ENCODE data around the gene EPAS1. TPM values are rescaled to one million over a fixed set of nuclear protein-coding genes. Genes with fewer than 3 reads are reported as not detected.

Gene EPAS1
- total RNA-seq, 2 experiments from 2014 or later: 2.1 to 2.9 TPM

GRCh38 chr2:46305187-46305586, 8.0 kb downstream of the EPAS1 start:
- no peaks in the 10 kb centered on the region for H3K9me3 Mint-ChIP-seq
- peaks cover 23% of the 10 kb centered on the region for H3K4me1 Mint-ChIP-seq (ENCODE audit: low read depth)
- intact Hi-C loops (cut with micrococcal nuclease): loop anchor here (10.0 kb wide), 1 partner anchor 350 kb away; no protein-coding TSS in a partner anchor
- no peak overlapping the region for H3K4me3 Mint-ChIP-seq
- CTCF ChIA-PET: interaction anchor here (0.7 kb wide), 1 partner anchor 11 kb away, joined by 3 read pairs; no protein-coding TSS in a partner anchor
- no peak for DNase-seq
- H3K27ac Mint-ChIP-seq: no peak overlapping the region
- peaks cover 42% of the 10 kb centered on the region for H3K27me3 Mint-ChIP-seq (ENCODE audit: low read depth)
- H3K36me3 Mint-ChIP-seq (ENCODE audit: low read depth): no peaks in the 10 kb centered on the region

- DNase-seq: no peak
- intact Hi-C loops (cut with micrococcal nuclease): loop anchor here (10.0 kb wide), 1 partner anchor 349 kb away; no protein-coding TSS in a partner anchor
- H3K4me3 Mint-ChIP-seq: no peak overlapping the region
- peaks cover 23% of the 10 kb centered on the region for H3K4me1 Mint-ChIP-seq (ENCODE audit: low read depth)
- CTCF ChIA-PET: interaction anchor here (0.7 kb wide), 1 partner anchor 42 kb away, joined by 4 read pairs; no protein-coding TSS in a partner anchor
- H3K9me3 Mint-ChIP-seq: no peaks in the 10 kb centered on the region
- no peaks in the 10 kb centered on the region for H3K36me3 Mint-ChIP-seq (ENCODE audit: low read depth)
- H3K27me3 Mint-ChIP-seq (ENCODE audit: low read depth): peaks cover 41% of the 10 kb centered on the region
- H3K27ac Mint-ChIP-seq: no peak overlapping the region
Observed at GRCh38 chr2:46305767-46306166, 8.6 kb downstream of the EPAS1 start.

- Mint-ChIP-seq H3K4me1 (ENCODE audit: low read depth) (peaks cover 23% of the 10 kb centered on the region), H3K4me3 (no peak overlapping the region), H3K9me3 (no peaks in the 10 kb centered on the region), H3K36me3 (ENCODE audit: low read depth) (no peaks in the 10 kb centered on the region), H3K27ac (no peak overlapping the region), H3K27me3 (ENCODE audit: low read depth) (peaks cover 38% of the 10 kb centered on the region)
- DNase-seq: no peak
- CTCF ChIA-PET: interaction anchor here (0.7 kb wide), 1 partner anchor 43 kb away, joined by 4 read pairs; no protein-coding TSS in a partner anchor
- intact Hi-C loops (cut with micrococcal nuclease): loop anchor here (10.0 kb wide), 1 partner anchor 348 kb away; no protein-coding TSS in a partner anchor
Observed at GRCh38 chr2:46306330-46306751, 9.1 kb downstream of the EPAS1 start.

GRCh38 chr2:46306988-46307655, 9.9 kb downstream of the EPAS1 start:
- Mint-ChIP-seq H3K27ac (no peak overlapping the region), H3K4me1 (ENCODE audit: low read depth) (peaks cover 23% of the 10 kb centered on the region), H3K27me3 (ENCODE audit: low read depth) (peaks cover 38% of the 10 kb centered on the region), H3K4me3 (no peak overlapping the region), H3K36me3 (ENCODE audit: low read depth) (no peaks in the 10 kb centered on the region), H3K9me3 (no peaks in the 10 kb centered on the region)
- CTCF ChIA-PET: no interaction called here
- intact Hi-C loops (cut with micrococcal nuclease): loop anchor here (10.0 kb wide), 1 partner anchor 348 kb away; no protein-coding TSS in a partner anchor
- DNase-seq: no peak

- intact Hi-C loops (cut with micrococcal nuclease): loop anchor here (10.0 kb wide), 1 partner anchor 347 kb away; no protein-coding TSS in a partner anchor
- no peak for DNase-seq
- H3K9me3 Mint-ChIP-seq: no peaks in the 10 kb centered on the region
- H3K4me1 Mint-ChIP-seq (ENCODE audit: low read depth): peaks cover 23% of the 10 kb centered on the region
- no peaks in the 10 kb centered on the region for H3K36me3 Mint-ChIP-seq (ENCODE audit: low read depth)
- H3K4me3 Mint-ChIP-seq: no peak overlapping the region
- H3K27ac Mint-ChIP-seq: no peak overlapping the region
- peaks cover 33% of the 10 kb centered on the region for H3K27me3 Mint-ChIP-seq (ENCODE audit: low read depth)
- CTCF ChIA-PET: interaction anchor here (0.9 kb wide), 1 partner anchor 55 kb away, joined by 4 read pairs; no protein-coding TSS in a partner anchor
Observed at GRCh38 chr2:46308081-46308480, 10.9 kb downstream of the EPAS1 start.

- no peak overlapping the region for H3K27ac Mint-ChIP-seq
- H3K4me1 Mint-ChIP-seq (ENCODE audit: low read depth): peaks cover 20% of the 10 kb centered on the region
- no peaks in the 10 kb centered on the region for H3K36me3 Mint-ChIP-seq (ENCODE audit: low read depth)
- H3K4me3 Mint-ChIP-seq: no peak overlapping the region
- intact Hi-C loops (cut with micrococcal nuclease): loop anchor here (10.0 kb wide), 1 partner anchor 346 kb away; no protein-coding TSS in a partner anchor
- DNase-seq: no peak
- CTCF ChIA-PET: interaction anchor here (0.9 kb wide), 1 partner anchor 54 kb away, joined by 4 read pairs; no protein-coding TSS in a partner anchor
- H3K9me3 Mint-ChIP-seq: no peaks in the 10 kb centered on the region
- peaks cover 28% of the 10 kb centered on the region for H3K27me3 Mint-ChIP-seq (ENCODE audit: low read depth)
Observed at GRCh38 chr2:46308629-46309028, 11.4 kb downstream of the EPAS1 start.

GRCh38 chr2:46309052-46309953, 12.1 kb downstream of the EPAS1 start:
- H3K9me3 Mint-ChIP-seq: no peaks in the 10 kb centered on the region
- intact Hi-C loops (cut with micrococcal nuclease): loop anchor here (10.0 kb wide), 1 partner anchor 345 kb away; no protein-coding TSS in a partner anchor
- no peak overlapping the region for H3K4me3 Mint-ChIP-seq
- no peak for DNase-seq
- no peaks in the 10 kb centered on the region for H3K36me3 Mint-ChIP-seq (ENCODE audit: low read depth)
- CTCF ChIA-PET: no interaction called here
- H3K4me1 Mint-ChIP-seq (ENCODE audit: low read depth): peaks cover 15% of the 10 kb centered on the region
- no peak overlapping the region for H3K27ac Mint-ChIP-seq
- H3K27me3 Mint-ChIP-seq (ENCODE audit: low read depth): peaks cover 21% of the 10 kb centered on the region

- H3K4me1 Mint-ChIP-seq (ENCODE audit: low read depth): peaks cover 6% of the 10 kb centered on the region
- DNase-seq: no peak
- intact Hi-C loops (cut with micrococcal nuclease): no loop called here
- no peak overlapping the region for H3K4me3 Mint-ChIP-seq
- no peaks in the 10 kb centered on the region for H3K36me3 Mint-ChIP-seq (ENCODE audit: low read depth)
- H3K27me3 Mint-ChIP-seq (ENCODE audit: low read depth): peaks cover 16% of the 10 kb centered on the region
- CTCF ChIA-PET: interaction anchor here (0.7 to 1.1 kb wide), 2 partner anchors 88 to 151 kb away, joined by 3 to 7 read pairs; no protein-coding TSS in a partner anchor
- no peaks in the 10 kb centered on the region for H3K9me3 Mint-ChIP-seq
- H3K27ac Mint-ChIP-seq: no peak overlapping the region
Observed at GRCh38 chr2:46310446-46310845, 13.2 kb downstream of the EPAS1 start.

- no peak overlapping the region for H3K27ac Mint-ChIP-seq
- peaks cover 13% of the 10 kb centered on the region for H3K27me3 Mint-ChIP-seq (ENCODE audit: low read depth)
- CTCF ChIA-PET: interaction anchor here (1.1 kb wide), 1 partner anchor 150 kb away, joined by 3 read pairs; no protein-coding TSS in a partner anchor
- intact Hi-C loops (cut with micrococcal nuclease): no loop called here
- no peak for DNase-seq
- H3K4me3 Mint-ChIP-seq: no peak overlapping the region
- H3K4me1 Mint-ChIP-seq (ENCODE audit: low read depth): peaks cover 2% of the 10 kb centered on the region
- no peaks in the 10 kb centered on the region for H3K9me3 Mint-ChIP-seq
- no peaks in the 10 kb centered on the region for H3K36me3 Mint-ChIP-seq (ENCODE audit: low read depth)
Observed at GRCh38 chr2:46311651-46312223, 14.5 kb downstream of the EPAS1 start.

- Mint-ChIP-seq H3K4me3 (no peak overlapping the region), H3K27me3 (ENCODE audit: low read depth) (peaks cover 10% of the 10 kb centered on the region), H3K36me3 (ENCODE audit: low read depth) (no peaks in the 10 kb centered on the region), H3K27ac (no peak overlapping the region), H3K4me1 (ENCODE audit: low read depth) (peaks cover 2% of the 10 kb centered on the region), H3K9me3 (no peaks in the 10 kb centered on the region)
- intact Hi-C loops (cut with micrococcal nuclease): no loop called here
- CTCF ChIA-PET: no interaction called here
- no peak for DNase-seq
Observed at GRCh38 chr2:46313063-46313462, 15.9 kb downstream of the EPAS1 start.

GRCh38 chr2:46314065-46314835, 17.0 kb downstream of the EPAS1 start:
- H3K36me3 Mint-ChIP-seq (ENCODE audit: low read depth): no peaks in the 10 kb centered on the region
- no peak overlapping the region for H3K4me3 Mint-ChIP-seq
- DNase-seq: no peak
- peaks cover 2% of the 10 kb centered on the region for H3K4me1 Mint-ChIP-seq (ENCODE audit: low read depth)
- intact Hi-C loops (cut with micrococcal nuclease): no loop called here
- CTCF ChIA-PET: no interaction called here
- H3K27ac Mint-ChIP-seq: no peak overlapping the region
- no peaks in the 10 kb centered on the region for H3K9me3 Mint-ChIP-seq
- H3K27me3 Mint-ChIP-seq (ENCODE audit: low read depth): peaks cover 9% of the 10 kb centered on the region

All from activated naive CD4-positive, alpha-beta T cell treated with anti-CD3 and anti-CD28 coated beads for 36 hours (primary cell).